Breast epithelium (tissue), 3 donors: ENCODE measurements around the gene ZNF529.

ENCODE experiments used
- CTCF ChIP-seq, 3 donors: fragments of 450-650 bp; IDR thresholded peaks; one replicate each; pipeline ENCODE4 v1.5.1; 2016 to 2017; ENCODE audit warnings: antibody characterized with exemption in 3 of 3, mild to moderate bottlenecking in 3 of 3, moderate library complexity in 3 of 3
- POLR2AphosphoS5 ChIP-seq, 3 donors: sonication (generic); formaldehyde crosslinking; IDR thresholded peaks; one replicate each; pipeline ENCODE4 v1.6.1; 2017; ENCODE audit warnings: antibody characterized with exemption in 3 of 3

GRCh38 chr19:36574741-36575140 is 1.6 kb upstream of the ZNF529 start:
- TF ChIP-seq POLR2AphosphoS5 (IDR thresholded peaks at IDR 0.05) (no peak), CTCF (IDR thresholded peaks at IDR 0.05) (no peak)
